Measurements from ENCODE around the gene HBZ.
A peak's percentile ranks its signal among the peaks of the same experiment; 100 is the strongest.
"Not testable (repeated sequence)": the region's sequence is repeated elsewhere in the genome, so short reads cannot be mapped to it uniquely, and the experiment has no call there.

Gene HBZ

DNA sequence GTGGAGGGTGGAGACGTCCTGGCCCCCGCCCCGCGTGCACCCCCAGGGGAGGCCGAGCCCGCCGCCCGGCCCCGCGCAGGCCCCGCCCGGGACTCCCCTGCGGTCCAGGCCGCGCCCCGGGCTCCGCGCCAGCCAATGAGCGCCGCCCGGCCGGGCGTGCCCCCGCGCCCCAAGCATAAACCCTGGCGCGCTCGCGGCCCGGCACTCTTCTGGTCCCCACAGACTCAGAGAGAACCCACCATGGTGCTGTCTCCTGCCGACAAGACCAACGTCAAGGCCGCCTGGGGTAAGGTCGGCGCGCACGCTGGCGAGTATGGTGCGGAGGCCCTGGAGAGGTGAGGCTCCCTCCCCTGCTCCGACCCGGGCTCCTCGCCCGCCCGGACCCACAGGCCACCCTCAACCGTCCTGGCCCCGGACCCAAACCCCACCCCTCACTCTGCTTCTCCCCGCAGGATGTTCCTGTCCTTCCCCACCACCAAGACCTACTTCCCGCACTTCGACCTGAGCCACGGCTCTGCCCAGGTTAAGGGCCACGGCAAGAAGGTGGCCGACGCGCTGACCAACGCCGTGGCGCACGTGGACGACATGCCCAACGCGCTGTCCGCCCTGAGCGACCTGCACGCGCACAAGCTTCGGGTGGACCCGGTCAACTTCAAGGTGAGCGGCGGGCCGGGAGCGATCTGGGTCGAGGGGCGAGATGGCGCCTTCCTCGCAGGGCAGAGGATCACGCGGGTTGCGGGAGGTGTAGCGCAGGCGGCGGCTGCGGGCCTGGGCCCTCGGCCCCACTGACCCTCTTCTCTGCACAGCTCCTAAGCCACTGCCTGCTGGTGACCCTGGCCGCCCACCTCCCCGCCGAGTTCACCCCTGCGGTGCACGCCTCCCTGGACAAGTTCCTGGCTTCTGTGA is 24.3 kb downstream of the HBZ start, which contains the start of gene HBA1:
Gene HBA1 (plus strand): TSS at position 204 of the 906 bp plus-strand sequence. CDS start 37 bp downstream, at position 241.
- H3K4me3 Mint-ChIP-seq; H3K27ac Mint-ChIP-seq; H3K36me3 Mint-ChIP-seq (ENCODE audit: low read depth); H3K4me1 Mint-ChIP-seq (ENCODE audit: low read depth); H3K9me3 Mint-ChIP-seq: not testable (repeated sequence)
- peaks cover 57% of the 10 kb centered on the region for H3K27me3 Mint-ChIP-seq (ENCODE audit: low read depth)

DNA sequence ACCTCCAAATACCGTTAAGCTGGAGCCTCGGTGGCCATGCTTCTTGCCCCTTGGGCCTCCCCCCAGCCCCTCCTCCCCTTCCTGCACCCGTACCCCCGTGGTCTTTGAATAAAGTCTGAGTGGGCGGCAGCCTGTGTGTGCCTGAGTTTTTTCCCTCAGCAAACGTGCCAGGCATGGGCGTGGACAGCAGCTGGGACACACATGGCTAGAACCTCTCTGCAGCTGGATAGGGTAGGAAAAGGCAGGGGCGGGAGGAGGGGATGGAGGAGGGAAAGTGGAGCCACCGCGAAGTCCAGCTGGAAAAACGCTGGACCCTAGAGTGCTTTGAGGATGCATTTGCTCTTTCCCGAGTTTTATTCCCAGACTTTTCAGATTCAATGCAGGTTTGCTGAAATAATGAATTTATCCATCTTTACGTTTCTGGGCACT is 25.0 kb downstream of the HBZ start:
- H3K27me3 Mint-ChIP-seq (ENCODE audit: low read depth) = peaks cover 54% of the 10 kb centered on the region
- no peak overlapping the region for H3K27ac Mint-ChIP-seq

DNA sequence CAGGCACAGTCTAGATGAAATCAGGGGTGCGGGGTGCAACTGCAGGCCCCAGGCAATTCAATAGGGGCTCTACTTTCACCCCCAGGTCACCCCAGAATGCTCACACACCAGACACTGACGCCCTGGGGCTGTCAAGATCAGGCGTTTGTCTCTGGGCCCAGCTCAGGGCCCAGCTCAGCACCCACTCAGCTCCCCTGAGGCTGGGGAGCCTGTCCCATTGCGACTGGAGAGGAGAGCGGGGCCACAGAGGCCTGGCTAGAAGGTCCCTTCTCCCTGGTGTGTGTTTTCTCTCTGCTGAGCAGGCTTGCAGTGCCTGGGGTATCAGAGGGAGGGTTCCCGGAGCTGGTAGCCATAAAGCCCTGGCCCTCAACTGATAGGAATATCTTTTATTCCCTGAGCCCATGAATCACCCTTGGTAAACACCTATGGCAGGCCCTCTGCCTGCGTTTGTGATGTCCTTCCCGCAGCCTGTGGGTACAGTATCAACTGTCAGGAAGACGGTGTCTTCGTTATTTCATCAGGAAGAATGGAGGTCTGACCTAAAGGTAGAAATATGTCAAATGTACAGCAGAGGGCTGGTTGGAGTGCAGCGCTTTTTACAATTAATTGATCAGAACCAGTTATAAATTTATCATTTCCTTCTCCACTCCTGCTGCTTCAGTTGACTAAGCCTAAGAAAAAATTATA is 25.7 kb downstream of the HBZ start:
- Mint-ChIP-seq H3K9me3 (no peaks in the 10 kb centered on the region), H3K27me3 (ENCODE audit: low read depth) (peaks cover 54% of the 10 kb centered on the region)

More for the DNA sequence above, 25.0 kb downstream of the HBZ start:
- Mint-ChIP-seq H3K9me3 (no peaks in the 10 kb centered on the region), H3K4me1 (ENCODE audit: low read depth) (peaks cover 2% of the 10 kb centered on the region), H3K36me3 (ENCODE audit: low read depth) (no peaks in the 10 kb centered on the region), H3K4me3 (no peak overlapping the region)

DNA sequence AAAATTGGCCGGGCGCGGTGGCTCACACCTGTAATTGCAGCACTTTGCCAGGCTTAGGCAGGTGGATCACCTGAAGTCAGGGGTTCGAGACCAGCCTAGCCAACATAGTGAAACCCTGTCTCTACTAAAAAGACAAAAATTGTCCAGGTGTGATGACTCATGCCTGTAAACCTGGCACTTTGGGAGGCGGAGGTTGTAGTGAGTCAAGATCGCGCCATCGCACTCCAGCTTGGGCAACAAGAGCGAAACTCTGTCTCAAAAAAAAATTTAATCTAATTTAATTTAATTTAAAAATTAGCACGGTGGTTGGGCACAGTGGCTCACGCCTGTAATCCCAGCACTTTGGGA is 26.2 kb downstream of the HBZ start:
- Mint-ChIP-seq H3K27me3 (ENCODE audit: low read depth) (peaks cover 51% of the 10 kb centered on the region), H3K4me3 (no peak overlapping the region), H3K9me3 (no peaks in the 10 kb centered on the region), H3K36me3 (ENCODE audit: low read depth) (no peaks in the 10 kb centered on the region), H3K27ac (no peak overlapping the region), H3K4me1 (ENCODE audit: low read depth) (peaks cover 2% of the 10 kb centered on the region)

More for the DNA sequence above, 25.7 kb downstream of the HBZ start:
- Mint-ChIP-seq H3K4me1 (ENCODE audit: low read depth) (peaks cover 2% of the 10 kb centered on the region), H3K36me3 (ENCODE audit: low read depth) (no peaks in the 10 kb centered on the region), H3K4me3 (no peak overlapping the region), H3K27ac (no peak overlapping the region)

DNA sequence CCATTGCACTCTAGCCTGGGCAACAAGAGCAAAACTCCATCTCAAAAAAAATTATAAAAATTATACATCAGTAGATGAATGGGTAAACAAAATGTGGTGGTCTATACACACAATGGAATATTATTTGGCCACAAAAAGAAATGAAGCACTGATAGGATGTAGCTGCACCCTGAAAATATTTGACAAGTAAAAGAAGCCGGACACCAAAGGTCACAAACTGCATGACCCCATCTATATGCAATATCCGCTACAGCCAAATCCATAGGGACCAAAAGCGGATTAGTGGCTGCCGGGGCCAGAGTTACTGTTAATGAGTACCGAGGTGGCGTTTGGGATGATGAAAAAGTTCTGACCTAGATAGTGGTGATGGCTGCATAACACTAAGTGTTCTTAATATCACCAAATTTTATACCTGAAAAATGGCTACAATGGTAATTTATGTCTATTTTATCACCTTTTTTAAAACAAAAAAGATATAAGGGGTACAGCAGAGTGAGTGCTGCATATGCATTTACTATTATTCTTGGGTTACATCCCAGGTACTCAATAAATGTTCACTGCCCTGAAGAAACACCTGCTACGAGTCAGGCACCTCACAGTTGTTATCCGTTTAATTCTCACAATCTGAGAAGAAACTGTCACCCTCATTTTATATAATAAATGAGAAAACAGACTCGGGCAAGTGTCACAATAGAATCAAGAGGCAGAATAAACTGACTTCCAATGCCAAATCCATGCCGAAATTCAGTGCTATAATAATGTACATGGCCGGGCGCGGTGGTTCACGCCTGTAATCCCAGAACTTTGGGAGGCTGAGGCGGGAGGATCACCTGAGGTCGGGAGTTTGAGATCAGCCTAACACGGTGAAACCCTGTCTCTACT is 27.0 kb downstream of the HBZ start:
- Mint-ChIP-seq H3K4me3 (no peak overlapping the region), H3K9me3 (no peaks in the 10 kb centered on the region), H3K27ac (no peak overlapping the region), H3K27me3 (ENCODE audit: low read depth) (peaks cover 44% of the 10 kb centered on the region), H3K36me3 (ENCODE audit: low read depth) (no peaks in the 10 kb centered on the region), H3K4me1 (ENCODE audit: low read depth) (peaks cover 2% of the 10 kb centered on the region)

DNA sequence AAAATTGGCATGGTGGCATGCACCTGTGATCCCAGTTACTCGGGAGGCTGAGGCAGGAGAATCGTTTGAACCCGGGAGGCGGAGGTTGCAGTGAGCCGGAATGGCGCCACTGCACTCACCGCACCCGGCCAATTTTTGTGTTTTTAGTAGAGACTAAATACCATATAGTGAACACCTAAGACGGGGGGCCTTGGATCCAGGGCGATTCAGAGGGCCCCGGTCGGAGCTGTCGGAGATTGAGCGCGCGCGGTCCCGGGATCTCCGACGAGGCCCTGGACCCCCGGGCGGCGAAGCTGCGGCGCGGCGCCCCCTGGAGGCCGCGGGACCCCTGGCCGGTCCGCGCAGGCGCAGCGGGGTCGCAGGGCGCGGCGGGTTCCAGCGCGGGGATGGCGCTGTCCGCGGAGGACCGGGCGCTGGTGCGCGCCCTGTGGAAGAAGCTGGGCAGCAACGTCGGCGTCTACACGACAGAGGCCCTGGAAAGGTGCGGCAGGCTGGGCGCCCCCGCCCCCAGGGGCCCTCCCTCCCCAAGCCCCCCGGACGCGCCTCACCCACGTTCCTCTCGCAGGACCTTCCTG is 27.7 kb downstream of the HBZ start, which contains the start of gene HBQ1:
Gene HBQ1 (plus strand): TSS at position 359 of the 575 bp plus-strand sequence. CDS start 28 bp downstream, at position 387.
- Mint-ChIP-seq H3K4me3 (peak within 1 kb of the TSS; percentile 31), H3K36me3 (ENCODE audit: low read depth) (no peaks in the 10 kb centered on the region), H3K27me3 (ENCODE audit: low read depth) (peaks cover 37% of the 10 kb centered on the region), H3K4me1 (ENCODE audit: low read depth) (peaks cover 2% of the 10 kb centered on the region), H3K9me3 (no peaks in the 10 kb centered on the region), H3K27ac (no peak within 1 kb of the TSS)

DNA sequence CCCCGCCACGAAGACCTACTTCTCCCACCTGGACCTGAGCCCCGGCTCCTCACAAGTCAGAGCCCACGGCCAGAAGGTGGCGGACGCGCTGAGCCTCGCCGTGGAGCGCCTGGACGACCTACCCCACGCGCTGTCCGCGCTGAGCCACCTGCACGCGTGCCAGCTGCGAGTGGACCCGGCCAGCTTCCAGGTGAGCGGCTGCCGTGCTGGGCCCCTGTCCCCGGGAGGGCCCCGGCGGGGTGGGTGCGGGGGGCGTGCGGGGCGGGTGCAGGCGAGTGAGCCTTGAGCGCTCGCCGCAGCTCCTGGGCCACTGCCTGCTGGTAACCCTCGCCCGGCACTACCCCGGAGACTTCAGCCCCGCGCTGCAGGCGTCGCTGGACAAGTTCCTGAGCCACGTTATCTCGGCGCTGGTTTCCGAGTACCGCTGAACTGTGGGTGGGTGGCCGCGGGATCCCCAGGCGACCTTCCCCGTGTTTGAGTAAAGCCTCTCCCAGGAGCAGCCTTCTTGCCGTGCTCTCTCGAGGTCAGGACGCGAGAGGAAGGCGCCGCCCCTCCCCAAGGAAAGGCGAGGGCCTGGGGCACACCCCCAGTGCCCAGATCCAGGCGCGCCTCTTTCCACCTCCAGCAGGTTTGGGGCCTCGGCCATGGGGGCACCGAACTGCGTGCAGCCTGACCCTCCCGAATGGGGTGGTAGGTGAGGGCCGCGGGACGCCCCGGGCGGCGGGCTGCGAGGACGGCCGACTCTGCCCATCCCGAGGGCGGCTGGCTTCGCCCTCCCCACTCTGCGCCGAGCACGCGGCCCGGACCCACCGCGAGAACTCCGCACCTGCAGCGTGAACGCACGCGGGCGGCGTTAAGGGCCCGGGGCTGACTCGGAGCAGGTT is 28.5 kb downstream of the HBZ start:
- no peaks in the 10 kb centered on the region for H3K36me3 Mint-ChIP-seq (ENCODE audit: low read depth)
- H3K9me3 Mint-ChIP-seq = no peaks in the 10 kb centered on the region
- peaks cover 29% of the 10 kb centered on the region for H3K27me3 Mint-ChIP-seq (ENCODE audit: low read depth)
- peaks cover 2% of the 10 kb centered on the region for H3K4me1 Mint-ChIP-seq (ENCODE audit: low read depth)
- H3K27ac Mint-ChIP-seq = no peak overlapping the region
- H3K4me3 Mint-ChIP-seq = no peak overlapping the region

DNA sequence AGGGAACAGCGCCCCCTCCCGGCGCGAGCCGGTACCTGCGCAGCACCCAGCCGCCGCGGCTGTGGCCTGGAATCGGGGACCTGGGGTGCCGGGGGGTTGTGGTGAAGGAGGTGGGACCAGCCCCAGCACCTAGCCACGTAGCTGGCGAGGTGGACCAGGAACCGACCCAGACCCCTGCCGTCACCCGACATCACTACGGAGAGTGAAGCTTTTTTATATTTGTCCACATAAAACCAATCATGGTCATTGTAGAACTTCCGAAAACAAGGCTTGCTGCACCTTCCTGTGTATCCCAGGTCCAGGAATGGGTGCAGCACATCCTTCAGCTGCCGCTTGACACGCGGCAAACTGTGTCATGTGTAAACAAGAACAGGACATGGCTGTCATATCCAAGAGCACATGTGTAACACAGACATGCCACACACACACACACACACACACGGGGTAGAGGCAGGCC is 29.1 kb downstream of the HBZ start:
- peaks cover 2% of the 10 kb centered on the region for H3K4me1 Mint-ChIP-seq (ENCODE audit: low read depth)
- H3K9me3 Mint-ChIP-seq = no peaks in the 10 kb centered on the region
- H3K27ac Mint-ChIP-seq = no peak overlapping the region
- H3K4me3 Mint-ChIP-seq = no peak overlapping the region
- H3K27me3 Mint-ChIP-seq (ENCODE audit: low read depth) = peaks cover 28% of the 10 kb centered on the region
- H3K36me3 Mint-ChIP-seq (ENCODE audit: low read depth) = no peaks in the 10 kb centered on the region

DNA sequence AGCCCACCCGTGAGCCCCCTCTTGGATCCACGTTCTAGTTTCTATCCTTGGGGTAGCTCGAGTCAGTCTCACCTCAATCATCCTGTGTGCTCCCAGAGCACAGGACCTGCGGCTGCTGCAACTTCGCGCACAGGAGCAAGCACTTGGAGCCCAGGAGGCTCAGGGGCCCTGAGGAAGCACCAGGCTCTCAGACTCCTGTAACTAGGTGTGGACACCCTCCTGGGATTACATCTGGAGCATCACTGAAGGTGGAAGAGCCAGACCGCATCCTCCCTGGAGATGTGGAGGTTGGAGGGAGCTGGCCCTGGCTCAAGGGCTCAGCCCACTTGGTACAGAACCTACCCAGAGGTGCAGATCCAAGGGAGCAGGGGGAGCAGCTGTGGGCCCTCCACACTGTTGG is 30.6 kb downstream of the HBZ start:
- Mint-ChIP-seq H3K4me3 (no peak overlapping the region), H3K36me3 (ENCODE audit: low read depth) (peaks cover 3% of the 10 kb centered on the region), H3K4me1 (ENCODE audit: low read depth) (peaks cover 2% of the 10 kb centered on the region), H3K27me3 (ENCODE audit: low read depth) (peaks cover 19% of the 10 kb centered on the region), H3K9me3 (no peaks in the 10 kb centered on the region), H3K27ac (no peak overlapping the region)

DNA sequence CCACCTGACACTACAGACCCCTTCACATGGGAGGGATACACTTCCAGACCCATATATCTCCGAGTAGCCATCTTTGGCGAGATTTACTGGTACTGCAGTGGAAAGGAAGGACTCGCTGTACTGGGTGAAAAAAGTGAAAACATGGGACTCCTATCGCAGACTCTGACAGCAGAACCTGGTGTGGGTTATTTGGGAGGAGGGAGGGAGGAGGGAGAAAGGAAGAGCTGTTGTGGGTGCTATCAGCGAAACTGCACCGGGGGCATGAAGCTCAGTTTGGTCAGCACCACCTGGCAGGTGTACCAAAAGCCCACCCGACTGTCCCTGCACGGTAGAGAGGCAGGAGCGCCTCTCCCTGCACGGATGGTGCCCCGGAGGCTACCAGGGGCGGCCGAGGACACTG is 32.8 kb downstream of the HBZ start:
- peaks cover 10% of the 10 kb centered on the region for H3K4me1 Mint-ChIP-seq (ENCODE audit: low read depth)
- no peak overlapping the region for H3K4me3 Mint-ChIP-seq
- no peaks in the 10 kb centered on the region for H3K27me3 Mint-ChIP-seq (ENCODE audit: low read depth)
- no peaks in the 10 kb centered on the region for H3K9me3 Mint-ChIP-seq
- no peak overlapping the region for H3K27ac Mint-ChIP-seq
- peaks cover 11% of the 10 kb centered on the region for H3K36me3 Mint-ChIP-seq (ENCODE audit: low read depth)

DNA sequence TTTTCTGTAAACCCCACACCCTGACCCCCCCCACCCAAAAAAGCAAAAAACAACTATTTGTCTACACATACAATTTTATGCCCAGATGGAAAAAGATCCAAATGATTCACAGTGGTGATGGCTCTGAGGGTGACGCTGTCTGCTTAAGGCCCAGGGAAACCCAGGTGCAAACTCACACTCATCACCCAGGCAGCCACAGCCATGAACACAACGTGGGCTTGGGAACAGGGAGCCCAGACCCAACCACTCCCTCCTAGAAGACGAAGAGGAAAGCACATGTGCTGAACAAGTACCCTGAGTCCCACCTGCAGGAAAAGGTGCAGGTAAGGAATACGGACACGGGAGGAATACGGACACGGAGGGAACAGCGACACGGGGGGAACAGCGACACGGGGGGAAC is 33.2 kb downstream of the HBZ start:
- H3K4me1 Mint-ChIP-seq (ENCODE audit: low read depth) = peaks cover 10% of the 10 kb centered on the region
- H3K36me3 Mint-ChIP-seq (ENCODE audit: low read depth) = peaks cover 11% of the 10 kb centered on the region
- no peak overlapping the region for H3K4me3 Mint-ChIP-seq
- H3K27ac Mint-ChIP-seq = no peak overlapping the region
- H3K9me3 Mint-ChIP-seq = no peaks in the 10 kb centered on the region
- H3K27me3 Mint-ChIP-seq (ENCODE audit: low read depth) = no peaks in the 10 kb centered on the region

DNA sequence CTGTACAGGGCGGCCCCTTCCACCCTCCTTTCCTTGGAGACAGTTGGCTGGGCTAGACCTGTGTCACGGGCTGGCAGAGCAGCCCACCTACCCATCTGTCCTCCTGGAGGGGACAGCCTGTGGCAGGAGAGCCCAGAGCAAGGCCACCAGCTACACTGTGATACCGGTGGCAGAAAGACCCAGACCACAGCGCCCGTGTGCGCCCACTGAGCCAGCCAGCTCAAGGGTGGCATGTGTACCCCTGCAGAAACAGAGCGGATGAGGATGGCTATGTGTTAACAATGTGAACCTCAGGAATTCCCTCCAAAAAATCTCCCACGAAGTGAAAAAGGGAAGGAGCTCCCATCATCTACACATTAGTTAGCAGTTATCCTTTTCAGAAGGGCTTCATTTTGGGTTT is 34.9 kb downstream of the HBZ start:
- Mint-ChIP-seq H3K27ac (no peak overlapping the region), H3K36me3 (ENCODE audit: low read depth) (peaks cover 22% of the 10 kb centered on the region), H3K4me1 (ENCODE audit: low read depth) (peaks cover 8% of the 10 kb centered on the region), H3K9me3 (no peaks in the 10 kb centered on the region), H3K4me3 (no peak overlapping the region), H3K27me3 (ENCODE audit: low read depth) (no peaks in the 10 kb centered on the region)

DNA sequence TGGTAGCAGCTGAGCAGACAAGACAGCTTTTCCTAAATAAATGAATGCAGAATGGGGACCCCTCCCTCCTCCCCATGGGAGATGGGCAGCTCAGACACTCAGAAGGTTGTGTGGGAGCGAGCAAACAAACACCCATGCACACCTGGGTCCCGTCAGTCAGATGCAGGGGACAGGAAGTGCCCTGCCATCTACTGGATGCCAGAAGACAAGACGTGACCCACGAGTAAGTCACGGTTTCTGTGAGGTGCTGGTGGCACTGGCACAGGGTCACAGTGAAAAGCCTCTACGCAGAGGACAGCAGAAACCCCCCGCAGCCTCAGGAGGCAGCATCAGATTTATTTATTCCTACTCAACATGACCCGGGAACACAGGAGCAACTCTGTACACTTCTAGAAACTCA is 36.2 kb downstream of the HBZ start:
- no peaks in the 10 kb centered on the region for H3K27me3 Mint-ChIP-seq (ENCODE audit: low read depth)
- H3K4me1 Mint-ChIP-seq (ENCODE audit: low read depth) = peaks cover 8% of the 10 kb centered on the region
- no peak overlapping the region for H3K27ac Mint-ChIP-seq
- H3K36me3 Mint-ChIP-seq (ENCODE audit: low read depth) = peaks cover 25% of the 10 kb centered on the region
- no peak overlapping the region for H3K4me3 Mint-ChIP-seq
- H3K9me3 Mint-ChIP-seq = no peaks in the 10 kb centered on the region
